Activated T-cell treated with anti-CD3 and anti-CD28 coated beads for 4 hours (primary cell): Measurements from ENCODE around the gene YWHAQ.
"Not testable (repeated sequence)": the region's sequence is repeated elsewhere in the genome, so short reads cannot be mapped to it uniquely, and the experiment has no call there.

Experiments used
- DNase-seq: peaks from one replicate; pipeline ENCODE4 v3.0.0-alpha.2; 2020

The YWHAQ gene

DNA sequence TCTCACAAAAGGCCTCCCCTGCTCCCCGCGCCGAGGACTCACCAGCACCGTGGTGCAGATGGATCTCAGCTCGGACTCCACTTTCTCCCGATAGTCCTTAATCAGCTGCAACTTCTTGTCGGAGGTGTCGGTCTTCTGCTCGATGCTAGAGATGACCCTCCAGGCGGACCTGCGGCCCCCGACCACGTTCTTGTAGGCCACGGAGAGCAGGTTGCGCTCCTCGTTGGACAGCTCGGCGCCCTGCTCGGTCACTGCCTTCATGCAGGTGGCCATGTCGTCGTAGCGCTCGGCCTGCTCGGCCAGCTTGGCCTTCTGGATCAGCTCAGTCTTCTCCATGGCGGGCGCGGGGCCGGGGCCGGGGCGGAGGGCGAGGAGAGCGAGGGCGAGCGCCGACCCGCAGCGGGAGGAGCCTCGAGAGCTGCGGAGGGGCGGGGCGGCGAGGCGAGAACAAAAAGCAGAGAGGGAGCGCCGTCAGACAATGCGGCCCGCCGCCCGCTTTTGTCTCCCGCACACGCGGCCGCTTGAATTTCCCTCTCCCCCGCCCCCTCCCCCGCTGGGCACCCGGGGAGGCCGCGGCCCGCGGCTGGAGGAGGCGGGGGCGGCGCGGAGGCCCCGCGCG, 571 bp downstream of the YWHAQ start:
- DNase-seq: peak; percentile 59

DNA sequence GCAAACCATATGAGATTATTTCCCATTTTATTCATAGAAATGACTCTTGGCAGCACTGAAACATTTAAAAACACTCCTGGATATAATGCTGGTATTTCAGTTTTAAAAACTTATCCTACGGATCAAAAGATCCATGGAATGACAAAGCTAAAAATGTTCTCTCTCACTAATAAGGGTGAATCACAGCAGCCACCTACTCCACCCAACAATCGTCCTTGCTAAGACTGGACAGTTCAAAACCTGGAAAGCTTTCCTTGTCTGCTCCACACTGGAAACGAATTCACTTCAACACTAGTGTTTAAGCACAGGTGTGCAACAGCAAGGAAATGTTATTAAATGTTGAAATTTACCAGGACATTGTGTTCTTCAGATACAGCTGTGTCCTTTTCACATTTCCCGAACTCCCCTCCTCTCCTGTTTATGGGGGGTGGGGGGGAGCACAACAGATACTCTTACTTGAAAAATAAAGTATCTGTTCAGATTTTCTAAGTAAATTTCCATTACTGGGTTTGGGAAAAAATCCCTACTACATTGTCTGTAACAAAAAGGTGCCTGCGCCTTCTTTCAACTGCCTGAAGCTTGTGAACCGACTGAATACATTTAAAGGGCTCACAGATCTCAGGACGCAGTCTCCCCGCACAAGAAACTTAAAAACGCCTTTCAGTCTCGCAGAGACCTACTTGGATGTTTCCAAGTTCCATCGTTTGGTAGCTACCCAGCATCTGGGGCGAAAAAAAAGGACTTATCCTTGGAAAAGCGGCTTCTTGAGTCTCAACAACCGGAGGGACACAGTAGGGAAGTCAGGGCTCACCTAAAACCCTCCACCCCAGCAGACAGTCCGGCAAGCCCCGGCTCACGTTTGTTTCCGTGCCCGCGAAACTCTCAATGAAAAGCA, 1.3 kb downstream of the YWHAQ start:
- no peak for DNase-seq

DNA sequence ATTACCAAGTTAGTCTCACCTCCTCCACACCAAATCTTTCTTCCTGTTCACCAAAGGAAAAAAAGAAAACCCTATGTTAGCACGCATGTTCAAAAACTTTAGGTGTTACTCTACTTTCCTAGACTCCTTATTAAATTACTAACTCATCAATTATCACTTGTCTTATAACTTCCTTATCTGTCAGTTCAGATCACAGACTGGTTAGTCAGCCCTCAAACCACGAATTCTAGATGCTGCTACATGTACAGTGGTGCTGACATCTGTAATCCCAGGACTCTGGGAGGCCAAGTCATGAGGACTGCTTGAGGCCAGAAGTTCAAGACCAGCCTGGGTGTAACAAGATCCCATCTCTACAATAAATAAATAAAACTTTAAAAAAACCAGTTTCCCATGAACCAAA, 3.5 kb downstream of the YWHAQ start:
- DNase-seq: no peak

GRCh38 chr2:9623151-9623550, 7.6 kb downstream of the YWHAQ start:
- no peak for DNase-seq

- not testable (repeated sequence) for DNase-seq
These were observed 9.1 kb downstream of the YWHAQ start for GRCh38 chr2:9621655-9622054.

GRCh38 chr2:9618410-9618809, 12.4 kb downstream of the YWHAQ start:
- no peak for DNase-seq

GRCh38 chr2:9617749-9618148, 13.0 kb downstream of the YWHAQ start:
- DNase-seq: no peak

- no peak for DNase-seq
These were observed 13.5 kb downstream of the YWHAQ start for GRCh38 chr2:9617296-9617695.

DNA sequence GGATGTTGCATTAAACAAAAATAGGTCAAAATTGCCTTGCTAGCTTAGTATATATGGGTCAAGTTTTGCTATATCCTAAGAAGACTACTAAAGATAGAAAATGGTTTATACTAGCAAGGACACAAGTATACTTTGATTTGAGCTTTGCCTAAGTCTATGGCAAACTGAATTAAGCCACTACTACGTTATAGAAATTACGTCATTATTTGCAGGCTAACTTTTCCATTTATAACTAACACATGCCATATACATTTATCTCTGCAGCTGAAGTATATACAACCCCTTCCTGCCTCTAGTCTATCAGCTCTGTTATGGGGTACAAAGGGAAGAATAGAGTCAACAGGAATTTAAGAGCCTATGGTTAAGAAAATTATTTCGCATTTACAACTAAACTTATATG, 16.2 kb downstream of the YWHAQ start:
- no peak for DNase-seq

GRCh38 chr2:9613291-9613690, 17.5 kb downstream of the YWHAQ start:
- no peak for DNase-seq

DNA sequence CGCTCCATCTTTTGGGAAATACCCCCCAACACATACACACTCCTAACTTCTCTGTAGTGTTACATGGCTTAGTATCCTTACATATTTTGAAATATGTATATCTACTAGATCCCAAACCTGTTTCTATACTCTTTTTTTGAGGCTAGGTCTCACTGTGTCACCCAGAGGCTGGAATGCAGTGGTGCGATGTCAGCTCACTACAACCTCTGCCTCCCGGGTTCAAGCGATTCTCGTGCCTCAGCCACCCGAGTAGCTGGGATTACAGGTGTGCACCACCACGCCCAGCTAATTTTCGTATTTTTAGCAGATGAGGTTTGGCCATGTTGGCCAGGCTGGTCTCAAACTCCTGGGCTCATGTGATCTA, 19.3 kb downstream of the YWHAQ start:
- DNase-seq: not testable (repeated sequence)

DNA sequence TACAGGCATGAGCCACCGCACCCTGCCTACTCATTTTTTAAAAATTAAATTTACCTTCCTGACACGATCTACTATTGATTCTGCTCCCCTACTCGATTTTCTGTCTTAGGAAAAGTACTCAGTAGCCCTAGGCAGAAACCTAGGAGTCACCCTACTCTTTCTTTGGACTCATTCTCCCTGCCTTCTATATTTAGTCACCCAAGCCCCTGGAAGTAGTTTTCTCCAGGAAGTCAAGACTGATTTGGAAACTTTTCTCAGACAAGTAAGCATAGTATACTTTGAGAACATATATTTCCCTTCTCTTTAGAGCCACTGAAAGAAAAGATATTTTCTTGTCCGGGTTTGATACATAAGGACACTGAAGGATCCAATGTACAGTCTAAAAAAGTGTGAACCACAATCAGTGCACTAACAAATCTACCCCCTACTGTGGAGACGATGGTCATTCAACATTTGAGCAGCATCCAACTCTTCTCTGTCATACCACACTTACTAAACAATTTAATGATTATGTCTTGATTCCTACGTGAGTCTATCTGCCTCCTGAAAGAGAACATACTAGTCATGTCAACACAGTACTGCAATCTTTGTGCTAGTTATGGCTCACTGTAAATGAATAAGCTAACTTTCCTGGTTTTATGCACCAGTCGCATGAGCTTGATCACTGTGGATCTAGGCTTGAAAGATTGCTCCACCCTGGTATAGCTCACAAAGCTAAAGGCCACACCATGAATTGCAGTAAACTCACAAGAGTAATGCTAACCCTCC, 19.8 kb downstream of the YWHAQ start:
- no peak for DNase-seq

DNA sequence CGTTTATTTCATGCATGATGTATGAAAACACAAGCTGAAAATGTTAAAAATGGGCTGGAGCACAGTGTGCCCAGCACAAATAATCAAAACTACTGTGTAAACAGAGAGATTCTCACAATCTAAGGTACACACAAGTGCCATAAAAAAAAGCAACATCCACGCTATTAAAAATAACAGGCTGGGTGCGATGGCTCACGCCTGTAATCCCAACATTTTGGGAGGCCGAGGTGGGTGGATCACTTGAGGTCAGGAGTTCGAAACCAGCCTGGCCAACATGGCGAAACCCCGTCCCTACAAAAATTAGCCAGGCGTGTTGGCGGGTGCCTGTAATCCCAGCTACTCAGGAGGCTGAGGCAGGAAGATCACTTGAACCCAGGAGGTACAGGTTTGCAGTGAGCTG, 22.3 kb downstream of the YWHAQ start:
- DNase-seq: not testable (repeated sequence)

DNA sequence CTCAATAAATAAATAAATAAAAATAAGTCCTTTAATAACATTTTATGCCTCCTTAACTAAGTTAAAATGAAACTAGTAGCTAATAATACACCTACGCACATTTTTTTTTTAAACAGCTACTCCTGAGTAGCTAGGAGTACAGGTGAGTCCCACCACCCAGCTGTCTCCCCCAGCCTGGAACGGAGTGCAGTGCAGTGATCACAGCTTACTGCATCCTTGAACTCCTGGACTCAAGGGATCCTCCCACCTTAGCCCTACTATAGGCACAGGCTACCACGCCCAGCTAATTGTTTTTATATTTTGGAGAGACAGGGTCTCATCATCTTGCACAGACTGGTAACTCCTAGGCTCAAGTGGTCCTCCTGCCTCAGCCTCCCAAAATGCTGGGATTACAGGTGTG, 28.4 kb downstream of the YWHAQ start:
- DNase-seq: no peak

- no peak for DNase-seq
These were observed 29.4 kb downstream of the YWHAQ start for GRCh38 chr2:9601397-9601796.

DNA sequence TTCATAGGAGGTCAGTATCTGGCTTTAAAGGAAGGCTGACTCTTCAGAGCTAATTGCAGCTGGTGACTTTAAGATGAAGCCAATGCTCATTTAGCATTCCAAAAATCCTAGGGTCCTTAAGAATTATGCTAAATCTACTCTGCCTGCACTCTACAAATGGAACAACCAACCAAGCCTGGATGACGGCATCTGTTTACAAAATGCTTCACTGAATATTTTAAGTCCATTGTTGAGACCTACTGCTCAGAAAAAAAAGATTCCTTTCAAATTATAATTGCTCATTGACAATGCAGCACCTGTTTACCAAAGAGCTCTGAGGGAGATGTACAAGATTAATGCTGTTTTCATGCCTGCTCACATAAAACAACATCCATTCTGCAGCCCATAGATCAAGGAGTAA, 31.4 kb downstream of the YWHAQ start:
- no peak for DNase-seq

- no peak for DNase-seq
These were observed 34.0 kb downstream of the YWHAQ start for GRCh38 chr2:9596621-9597311.

DNA sequence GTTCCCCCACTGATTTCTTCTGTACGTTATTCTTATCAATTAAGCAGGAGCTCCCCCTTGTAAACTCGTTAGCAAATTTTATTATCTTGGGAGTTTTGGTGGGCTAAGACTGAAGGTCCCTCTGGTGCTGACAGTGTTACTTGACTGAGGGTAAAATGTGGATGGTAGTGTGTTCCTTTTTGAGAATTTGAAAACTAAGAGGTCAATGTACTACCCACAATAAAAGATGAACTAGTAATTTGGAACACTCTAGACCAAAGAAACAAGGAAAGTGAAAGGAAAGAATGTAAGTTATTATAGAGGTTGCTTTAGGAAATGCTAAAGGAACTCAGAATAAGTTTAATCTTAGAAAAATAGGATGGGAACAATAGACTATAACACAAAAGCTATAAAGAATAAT, 35.1 kb downstream of the YWHAQ start:
- DNase-seq: no peak

GRCh38 chr2:9595256-9595655, 35.5 kb downstream of the YWHAQ start:
- DNase-seq: not testable (repeated sequence)

GRCh38 chr2:9594366-9595054, 36.3 kb downstream of the YWHAQ start:
- DNase-seq: no peak

DNA sequence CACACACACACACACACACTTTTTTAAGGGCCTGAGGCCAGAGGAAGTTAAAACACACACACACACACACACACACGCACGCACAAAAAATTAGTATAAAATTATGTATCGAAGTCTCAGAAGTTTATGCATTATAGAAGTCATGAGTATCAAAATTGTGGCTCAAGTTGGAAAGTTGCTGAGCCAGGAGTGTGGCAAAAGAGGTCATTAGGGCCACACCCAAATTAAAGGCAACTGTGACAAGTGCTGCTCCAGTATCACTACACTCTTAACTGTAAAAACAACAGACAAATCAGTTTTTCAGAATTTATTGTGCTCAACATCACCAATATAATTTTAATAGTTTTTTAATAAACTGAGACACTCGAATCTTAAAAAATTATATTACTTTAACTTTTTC, 36.9 kb downstream of the YWHAQ start:
- DNase-seq: no peak

- no peak for DNase-seq
These were observed 38.1 kb downstream of the YWHAQ start for GRCh38 chr2:9592699-9593098.

- no peak for DNase-seq
These were observed 40.2 kb downstream of the YWHAQ start for GRCh38 chr2:9590641-9591040.
